IPS-18c (cell line): ENCODE measurements around the gene ARL8B.

Experiments used
- H3K4me3 ChIP-seq: 2 replicates; pipeline ENCODE4 v1.7.0; 2013; ENCODE audit warnings: low read depth, mild to moderate bottlenecking, low read length, moderate library complexity; ENCODE audit not compliant: insufficient read depth
- H3K9me3 ChIP-seq: one replicate; pipeline ENCODE4 v1.6.1; 2013; ENCODE audit warnings: mild to moderate bottlenecking, low read length, moderate library complexity; ENCODE audit not compliant: control insufficient read depth, insufficient read depth

ARL8B gene

DNA sequence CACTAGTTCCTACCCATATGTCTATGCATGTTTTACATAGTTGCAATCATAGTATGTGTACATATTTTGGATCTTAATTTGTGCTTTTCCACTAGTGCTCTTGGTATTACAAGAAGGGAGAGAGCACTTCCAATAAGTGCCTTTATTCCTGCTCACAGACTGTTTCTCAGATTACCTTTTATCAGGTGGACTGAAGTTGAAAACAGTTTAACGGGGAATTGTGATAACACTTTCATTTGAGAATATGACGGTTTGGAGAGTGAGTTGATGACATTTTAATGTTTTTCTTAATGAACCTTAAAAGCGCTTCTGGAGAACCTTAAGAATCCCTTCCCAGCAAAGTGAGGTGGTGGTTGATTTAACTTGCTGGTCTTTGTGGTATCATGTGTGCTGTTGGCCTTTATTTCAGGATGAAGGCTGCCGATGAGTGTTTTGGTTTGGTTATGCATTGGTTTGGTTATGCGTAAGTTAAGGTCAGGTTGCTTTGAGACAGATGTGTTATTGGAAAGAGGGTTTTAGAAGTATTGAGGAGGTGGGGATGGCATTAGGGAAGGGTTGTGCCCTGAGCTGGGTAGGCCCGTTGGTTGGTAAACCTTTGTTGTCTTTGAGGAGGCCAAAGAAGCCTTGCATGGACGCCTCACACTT lies 68.2 kb downstream of the ARL8B start:
- no peak overlapping the region for H3K4me3 ChIP-seq

DNA sequence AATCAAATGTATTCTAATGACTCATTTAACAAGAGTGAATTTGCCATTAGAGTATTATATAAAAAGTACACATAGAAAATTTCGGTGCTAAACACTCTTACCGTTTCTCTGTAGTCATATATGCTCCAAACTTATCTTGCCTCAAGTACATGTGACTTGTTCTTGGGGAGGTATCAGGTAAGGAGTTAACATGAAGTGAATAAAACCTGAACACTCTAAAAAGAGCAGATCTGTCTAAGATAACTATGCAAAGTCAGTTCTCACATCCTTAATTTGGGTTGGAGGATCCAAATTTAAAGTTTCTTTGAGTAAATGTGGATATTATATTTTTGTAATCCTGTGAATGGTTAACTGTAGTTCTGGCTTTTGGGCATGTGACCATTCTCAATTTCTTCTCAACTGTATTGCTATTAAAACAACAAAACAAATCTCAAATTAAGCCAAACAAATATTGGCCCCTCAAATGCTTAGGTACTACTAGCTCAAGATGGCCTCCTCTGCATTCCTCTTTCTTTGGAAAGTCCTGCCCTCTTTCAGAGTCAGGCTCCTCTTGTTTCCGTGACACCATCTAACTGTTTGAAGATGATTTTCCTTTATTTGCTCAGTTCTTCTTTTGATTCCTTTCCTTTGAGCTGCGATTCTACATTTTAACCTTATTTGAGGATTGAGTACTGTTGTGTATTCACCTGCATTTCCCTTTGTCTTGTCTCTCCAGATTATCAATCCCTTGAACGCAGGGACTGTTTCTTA lies 69.6 kb downstream of the ARL8B start:
- Histone ChIP-seq H3K4me3 (no peak overlapping the region), H3K9me3 (no peaks in the 10 kb centered on the region)

More for the DNA sequence above, 68.2 kb downstream of the ARL8B start:
- no peaks in the 10 kb centered on the region for H3K9me3 ChIP-seq

DNA sequence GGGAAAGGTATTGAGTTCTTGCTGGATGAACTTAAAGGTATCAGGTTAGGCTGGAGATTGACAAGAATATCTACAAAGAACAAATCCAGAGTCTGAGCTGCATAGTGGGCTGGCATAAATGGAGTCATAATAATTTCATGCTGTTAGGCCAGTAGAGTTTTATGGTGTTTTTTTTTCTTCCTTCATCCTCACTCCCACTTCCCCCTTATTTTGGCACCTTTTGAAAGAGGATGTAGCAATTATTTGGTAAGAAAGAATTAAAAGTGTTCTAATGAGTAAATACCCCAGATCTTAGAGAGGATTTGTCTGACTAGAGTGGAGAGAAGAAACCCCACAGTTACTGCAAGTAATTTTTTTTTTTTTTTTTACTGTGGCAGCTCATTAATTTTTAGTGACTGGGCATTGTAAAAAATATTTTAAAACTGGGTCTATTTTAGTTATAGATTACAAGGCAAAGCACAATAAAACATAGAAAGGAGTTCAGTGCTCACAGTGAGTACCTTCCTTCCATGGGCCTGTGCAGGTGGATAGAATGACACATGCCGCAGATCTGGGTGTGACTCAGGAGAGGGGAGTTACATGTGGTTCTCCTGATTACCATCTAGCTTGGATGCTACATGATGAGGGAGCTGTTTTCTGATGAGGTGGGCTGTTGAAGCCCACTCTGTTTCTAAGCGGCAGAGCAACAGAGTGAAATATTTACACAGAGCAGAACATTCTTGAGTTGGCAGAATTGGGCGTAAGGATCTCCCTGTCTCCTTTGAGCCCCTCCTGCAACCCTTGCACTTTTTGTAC lies 70.7 kb downstream of the ARL8B start:
- H3K9me3 ChIP-seq: no peaks in the 10 kb centered on the region
- no peak overlapping the region for H3K4me3 ChIP-seq

DNA sequence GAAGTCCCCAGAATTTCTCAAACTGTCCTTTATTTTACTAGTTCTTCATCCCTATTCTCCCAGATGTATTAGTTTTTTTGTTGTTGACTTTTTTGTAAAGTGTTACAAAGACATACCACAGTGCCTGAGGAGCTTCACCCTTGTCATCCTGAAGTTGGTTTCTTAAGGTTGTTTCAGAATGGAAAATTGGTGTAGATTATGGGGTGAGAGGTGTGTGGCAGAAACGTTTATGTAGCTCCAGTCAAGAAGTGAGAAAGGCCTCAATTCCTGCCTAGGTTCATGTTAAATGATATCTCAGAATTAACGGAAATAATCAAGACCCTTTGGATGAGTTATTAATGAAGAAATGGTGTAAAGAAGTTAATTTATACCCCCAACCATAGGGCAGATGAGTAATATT lies 72.2 kb downstream of the ARL8B start:
- Histone ChIP-seq H3K9me3 (no peaks in the 10 kb centered on the region), H3K4me3 (no peak overlapping the region)

DNA sequence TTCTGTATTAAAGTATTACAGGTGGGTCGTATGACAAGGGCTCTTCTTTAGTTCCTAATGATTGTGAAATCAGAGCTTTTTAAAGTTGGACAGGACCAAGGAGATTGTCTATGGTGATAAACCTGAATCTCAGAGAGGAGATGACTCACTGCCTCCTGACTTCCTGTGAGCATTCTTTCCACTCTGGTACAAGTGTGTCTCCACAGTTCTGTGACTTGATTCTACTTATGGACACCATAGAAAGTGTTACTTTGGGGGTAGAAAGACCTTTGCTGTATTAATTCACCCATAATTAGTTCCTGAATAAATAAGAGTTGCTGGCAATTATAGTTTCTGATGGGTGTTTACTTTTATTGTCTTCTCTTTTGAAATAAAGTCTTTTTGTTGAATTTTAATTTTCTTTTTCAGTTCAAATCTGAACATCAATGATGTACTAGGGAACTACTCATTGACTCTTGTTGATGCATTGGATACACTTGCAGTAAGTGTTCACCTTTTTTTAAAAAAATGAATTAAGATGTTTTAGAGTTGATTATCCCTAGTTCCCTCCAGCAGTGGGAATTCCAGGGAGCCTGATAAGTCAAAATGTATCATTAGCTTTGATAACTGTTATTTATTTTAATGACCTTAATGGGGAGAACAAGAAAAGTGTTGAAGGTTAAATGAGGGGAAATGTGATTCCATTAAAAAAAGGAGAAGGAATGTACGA lies 72.9 kb downstream of the ARL8B start:
- Histone ChIP-seq H3K4me3 (no peak overlapping the region), H3K9me3 (no peaks in the 10 kb centered on the region)

DNA sequence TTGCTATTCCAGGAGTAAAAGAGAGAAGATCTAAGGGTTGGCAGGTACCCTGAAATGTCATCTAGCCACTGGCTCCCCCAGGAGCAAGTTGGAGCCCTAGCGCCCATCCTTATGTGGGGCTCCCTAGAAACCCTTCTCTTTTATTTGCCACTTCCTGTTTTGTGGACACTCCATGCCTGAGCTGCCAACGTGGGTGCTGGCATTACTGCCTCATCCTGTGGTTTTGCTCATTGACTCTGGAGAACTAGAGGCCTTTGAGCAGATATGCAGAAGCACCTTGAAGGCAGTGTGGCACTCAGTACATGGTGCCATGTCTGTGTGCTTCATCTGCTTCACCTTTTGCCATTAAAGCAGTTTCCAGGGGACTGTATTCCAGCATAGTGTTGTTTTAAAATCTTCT lies 73.5 kb downstream of the ARL8B start:
- H3K4me3 ChIP-seq: no peak overlapping the region
- no peaks in the 10 kb centered on the region for H3K9me3 ChIP-seq

DNA sequence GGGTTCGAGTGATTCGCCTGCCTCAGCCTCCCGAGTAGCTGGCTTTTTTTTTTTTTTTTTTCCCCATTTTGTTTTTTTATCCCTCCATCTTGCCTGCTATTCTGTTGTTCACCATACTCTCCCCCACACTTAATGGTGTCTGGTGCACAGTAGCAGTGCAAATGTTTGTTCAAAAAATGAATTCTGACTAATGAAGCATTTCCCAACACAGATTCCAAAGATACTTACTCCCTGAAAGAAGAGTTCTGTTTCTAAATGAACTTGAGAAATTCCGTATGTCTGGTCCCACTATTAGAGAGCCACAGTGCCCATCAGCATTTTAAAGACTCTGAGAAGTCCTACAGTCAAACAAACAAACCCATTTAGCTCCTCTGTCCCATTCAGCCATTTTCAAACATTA lies 74.9 kb downstream of the ARL8B start:
- H3K4me3 ChIP-seq: no peak overlapping the region
- H3K9me3 ChIP-seq: no peaks in the 10 kb centered on the region

DNA sequence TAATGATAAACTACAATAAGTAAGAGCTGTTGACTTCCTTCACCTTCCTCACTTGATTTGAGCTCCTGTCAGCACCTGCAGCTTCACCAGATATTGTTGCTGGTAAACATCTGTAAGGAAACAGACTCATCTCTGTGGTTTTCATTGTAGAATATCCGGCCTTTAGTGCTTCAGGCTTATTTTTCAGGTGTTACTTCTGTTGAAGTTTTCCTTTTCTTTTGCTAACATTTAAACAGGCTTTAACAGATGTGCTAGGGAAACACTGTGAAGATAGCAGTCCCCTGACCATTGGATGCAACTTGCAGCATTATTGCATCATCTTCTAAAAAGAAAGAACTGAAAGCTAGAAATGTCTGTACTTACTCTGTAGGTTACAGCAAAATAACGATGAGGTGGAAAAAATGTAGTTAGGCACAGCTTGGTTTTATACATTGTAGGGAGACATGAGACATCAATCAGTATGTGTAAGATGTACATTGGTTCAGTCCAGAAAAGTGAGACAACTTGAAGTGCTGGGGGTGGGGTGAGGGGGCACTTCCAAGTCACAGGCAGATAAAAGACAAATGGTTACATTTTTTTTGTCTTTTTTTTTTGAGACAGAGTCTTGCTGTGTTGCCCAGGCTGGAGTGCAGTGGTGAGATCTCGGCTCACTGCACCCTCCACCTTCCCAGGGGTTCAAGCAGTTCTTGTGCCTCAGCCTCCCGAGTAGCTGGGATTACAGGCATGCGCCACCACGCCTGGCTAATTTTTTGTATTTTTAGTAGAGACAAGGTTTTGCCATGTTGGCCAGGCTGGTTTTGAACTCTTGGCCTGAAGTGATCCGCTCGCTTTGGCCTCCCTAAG lies 75.6 kb downstream of the ARL8B start:
- H3K4me3 ChIP-seq: no peak overlapping the region
- no peaks in the 10 kb centered on the region for H3K9me3 ChIP-seq

DNA sequence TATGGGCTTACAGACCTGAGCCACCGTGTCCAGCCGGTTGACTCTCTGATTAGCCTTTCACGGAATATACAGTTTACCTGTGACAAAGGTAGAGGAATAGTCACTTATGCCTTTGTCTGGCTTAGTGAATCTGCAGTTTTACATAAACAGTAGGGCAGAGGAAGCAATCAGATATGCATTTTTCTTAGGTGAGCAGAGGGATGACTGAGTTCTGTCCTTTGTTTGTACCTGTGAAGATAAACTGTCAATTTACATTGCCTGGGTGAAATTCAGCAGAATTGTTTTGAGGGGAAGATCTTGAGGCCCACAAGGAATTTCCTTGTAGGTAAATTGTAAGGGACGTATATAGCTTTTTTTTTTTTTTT lies 76.2 kb downstream of the ARL8B start:
- no peak overlapping the region for H3K4me3 ChIP-seq
- H3K9me3 ChIP-seq: no peaks in the 10 kb centered on the region

DNA sequence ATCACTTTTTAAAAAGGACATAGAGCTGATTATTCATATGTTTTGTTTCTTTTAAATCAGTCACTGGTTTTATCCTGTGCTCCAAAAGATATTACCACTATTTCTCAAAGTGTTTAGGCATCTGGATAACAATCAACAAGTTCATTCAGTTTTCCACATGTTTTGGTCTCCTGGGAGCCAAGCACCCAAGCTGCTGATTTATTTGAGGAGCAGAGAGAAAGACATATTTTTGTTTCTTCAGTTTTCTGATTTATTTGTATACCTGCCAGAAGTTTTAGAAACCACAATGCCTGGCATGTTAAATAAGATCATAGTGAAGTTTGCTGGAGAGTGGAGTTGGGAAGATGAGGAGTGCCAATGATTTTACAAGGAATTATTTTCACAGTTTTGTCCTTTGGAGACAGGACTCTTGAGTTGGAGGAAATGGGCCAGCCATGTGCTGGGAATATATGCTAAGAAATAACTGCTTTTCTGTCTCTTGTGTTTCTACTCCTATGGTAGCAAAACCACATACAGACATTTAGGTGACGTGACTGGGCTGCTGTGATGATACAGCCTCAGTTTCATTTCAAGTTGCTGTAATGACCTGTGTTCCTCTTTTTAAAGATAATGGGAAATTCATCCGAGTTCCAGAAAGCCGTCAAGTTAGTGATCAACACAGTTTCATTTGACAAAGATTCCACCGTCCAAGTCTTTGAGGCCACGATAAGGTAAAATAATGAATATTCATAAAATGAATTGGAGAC lies 77.1 kb downstream of the ARL8B start:
- Histone ChIP-seq H3K4me3 (no peak overlapping the region), H3K9me3 (no peaks in the 10 kb centered on the region)

DNA sequence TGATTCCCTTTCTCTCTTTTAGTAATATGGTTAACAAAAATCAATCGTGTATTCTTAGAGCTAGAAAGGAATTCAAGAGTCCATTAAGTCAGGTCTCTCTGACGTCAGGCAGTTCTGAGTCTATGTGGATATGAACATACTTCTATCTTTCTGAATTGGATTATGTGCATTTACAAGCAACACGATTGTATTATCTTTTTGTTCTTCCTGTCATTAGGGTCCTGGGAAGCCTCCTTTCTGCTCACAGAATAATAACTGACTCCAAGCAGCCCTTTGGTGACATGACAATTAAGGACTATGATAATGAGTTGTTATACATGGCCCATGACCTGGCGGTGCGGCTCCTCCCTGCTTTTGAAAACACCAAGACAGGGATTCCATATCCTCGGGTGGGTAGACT lies 79.4 kb downstream of the ARL8B start:
- H3K9me3 ChIP-seq: peaks cover 5% of the 10 kb centered on the region
- H3K4me3 ChIP-seq: no peak overlapping the region

DNA sequence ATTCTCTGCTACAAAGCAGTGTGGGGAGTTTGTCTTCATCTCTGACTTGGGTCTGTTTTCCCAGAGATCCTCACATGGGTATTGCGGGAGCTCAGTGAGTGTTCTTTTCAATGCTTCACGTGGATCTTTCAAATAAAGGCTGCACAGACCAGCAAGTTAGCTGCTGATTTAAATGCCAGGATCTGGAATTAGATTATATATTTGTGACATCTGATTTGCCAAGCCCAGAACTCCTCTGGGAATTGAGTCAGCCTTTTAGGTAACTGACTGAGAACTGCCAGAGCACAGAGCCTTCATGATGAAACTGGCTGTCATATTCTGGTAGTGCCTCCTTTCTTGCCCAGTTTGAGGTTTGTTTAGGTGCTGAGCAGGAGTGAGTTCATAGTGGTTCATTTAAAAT lies 80.1 kb downstream of the ARL8B start:
- peaks cover 5% of the 10 kb centered on the region for H3K9me3 ChIP-seq
- H3K4me3 ChIP-seq: no peak overlapping the region

DNA sequence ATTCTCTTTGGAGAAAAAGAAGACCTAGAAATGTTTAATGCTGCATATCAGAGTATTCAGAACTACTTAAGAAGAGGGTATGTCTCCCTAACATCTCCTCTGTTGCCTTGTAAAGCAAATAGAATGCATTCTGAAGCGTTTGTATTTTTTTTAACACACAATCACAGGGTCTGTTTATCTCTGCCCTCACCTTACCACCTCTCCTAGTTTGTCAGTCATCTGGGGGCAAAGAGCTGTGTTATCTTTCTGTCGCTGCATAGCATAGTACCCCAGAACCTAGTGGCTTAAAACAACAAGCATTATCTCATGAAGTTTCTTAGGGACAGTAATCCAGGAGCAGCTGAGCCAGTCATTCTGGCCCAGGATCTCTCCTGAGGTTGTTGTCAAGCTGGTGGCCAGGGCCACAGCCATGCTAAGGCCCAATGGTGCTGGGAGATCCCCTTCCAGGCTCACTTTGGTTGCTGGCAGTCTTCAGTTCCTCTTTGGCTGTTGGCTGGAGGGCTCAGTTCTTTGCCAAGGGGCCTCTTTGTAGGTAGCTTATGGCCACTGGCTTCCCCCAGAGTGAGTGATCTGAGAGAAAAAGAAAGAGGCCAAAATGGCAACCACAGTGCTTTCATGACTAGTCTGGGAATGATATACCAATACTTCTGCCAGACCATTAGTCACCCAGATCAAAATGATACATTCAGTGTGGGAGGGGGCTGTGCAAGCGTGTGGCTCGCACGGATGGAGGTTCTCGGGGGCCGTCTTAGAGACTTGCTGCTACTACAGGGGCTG lies 83.3 kb downstream of the ARL8B start:
- no peak overlapping the region for H3K4me3 ChIP-seq

DNA sequence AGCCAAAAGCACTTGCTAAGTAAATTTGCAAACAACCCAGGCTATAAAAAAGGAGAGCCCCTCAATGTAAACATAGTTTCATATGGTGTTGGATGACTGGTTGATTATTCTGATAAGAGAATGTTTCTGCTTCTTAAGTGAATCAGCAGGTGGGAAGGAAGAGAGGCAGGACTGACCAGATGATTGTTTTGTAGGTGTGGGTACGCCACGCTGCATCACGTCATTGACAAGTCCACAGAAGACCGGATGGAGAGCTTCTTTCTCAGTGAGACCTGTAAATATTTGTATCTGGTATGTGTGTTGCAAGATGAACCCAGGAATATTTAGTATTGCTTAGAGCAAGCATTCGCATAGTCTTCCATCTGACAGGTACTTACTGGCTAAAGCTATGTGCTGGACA lies 88.8 kb downstream of the ARL8B start:
- Histone ChIP-seq H3K4me3 (no peak overlapping the region), H3K9me3 (peaks cover 2% of the 10 kb centered on the region)

More for the DNA sequence above, 83.3 kb downstream of the ARL8B start:
- peaks cover 5% of the 10 kb centered on the region for H3K9me3 ChIP-seq

DNA sequence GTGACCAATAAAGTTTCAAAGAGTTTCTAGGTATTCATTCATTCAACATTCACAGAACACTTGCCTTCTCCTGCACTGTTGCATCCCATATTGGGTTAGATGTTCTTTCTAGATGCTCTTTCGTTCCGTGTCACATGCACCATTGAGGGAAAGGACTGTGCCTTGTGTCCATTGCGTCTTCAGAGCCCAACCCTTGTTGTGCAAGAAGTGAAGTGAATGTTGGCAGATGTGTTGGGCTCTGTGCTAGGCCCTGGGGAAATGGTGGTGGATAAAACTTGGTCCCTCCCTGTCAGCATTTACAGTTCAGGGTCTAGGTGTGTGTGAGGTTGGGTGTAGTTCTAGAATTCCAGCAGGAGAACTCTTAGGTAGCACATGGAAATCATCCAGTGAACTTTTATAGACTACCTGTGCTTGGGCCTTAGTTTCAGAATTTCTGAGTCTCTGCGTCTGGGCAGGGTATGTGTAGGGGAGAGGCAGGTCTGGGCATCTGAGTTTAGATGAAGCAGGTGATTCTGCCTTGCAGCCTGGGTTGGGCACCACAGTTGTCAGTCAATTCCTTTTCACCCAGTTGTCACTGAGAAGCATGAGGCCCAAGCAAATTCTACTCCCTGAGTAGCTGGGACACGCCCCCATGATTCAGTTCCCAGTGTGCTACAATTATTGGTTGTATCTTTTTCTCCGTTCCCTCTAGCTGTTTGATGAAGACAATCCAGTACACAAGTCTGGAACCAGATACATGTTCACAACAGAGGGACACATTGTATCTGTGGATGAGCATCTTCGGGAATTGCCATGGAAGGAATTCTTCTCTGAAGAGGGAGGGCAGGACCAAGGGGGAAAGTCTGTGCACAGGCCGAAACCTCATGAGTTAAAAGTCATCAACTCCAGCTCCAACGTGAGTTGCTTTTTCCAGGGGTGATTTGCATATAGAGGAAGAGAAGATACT lies 90.8 kb downstream of the ARL8B start:
- H3K9me3 ChIP-seq: peaks cover 2% of the 10 kb centered on the region
- H3K4me3 ChIP-seq: no peak overlapping the region
